Loucy (cell line): ENCODE measurements around the gene F12.

Source experiments
- CTCF ChIP-seq: fragments of 200-600 bp; sonication (generic); conservative IDR thresholded peaks from 2 replicates; pipeline ENCODE4 v1.5.1; 2014; ENCODE audit warnings: mild to moderate bottlenecking, antibody characterized with exemption, low read length
- EZH2phosphoT487 ChIP-seq: fragments of 200-600 bp; IDR thresholded peaks from 2 replicates; pipeline ENCODE4 v1.6.1; 2018; ENCODE audit warnings: antibody characterized with exemption, mild to moderate bottlenecking, moderate library complexity, borderline replicate concordance

GRCh38 chr5:177385720-177386119 lies 23.6 kb downstream of the F12 start:
- TF ChIP-seq CTCF (no peak), EZH2phosphoT487 (no peak)
